K562 (cell line): Measurements from ENCODE around the gene DEDD2.

ENCODE experiments used
- ARID3A ChIP-seq: IDR thresholded peaks from 2 replicates; pipeline ENCODE4 v1.6.1; 2012; ENCODE audit warnings: low read depth, low read length, improper control_type of control experiment, borderline replicate concordance
- ATF2 ChIP-seq: sonication (generic); formaldehyde crosslinking; IDR thresholded peaks from 2 replicates; pipeline ENCODE4 v1.8.1; 2022; ENCODE audit warnings: missing genetic modification reagents
- CTCF ChIP-seq, 3 experiments: IDR thresholded peaks in 2 of 3; conservative IDR thresholded peaks in 1 of 3; 2 replicates each; pipeline ENCODE4 v1.5.1; 2011 to 2012; ENCODE audit warnings: low read length in 3 of 3, mild to moderate bottlenecking in 3 of 3, control low read depth in 2 of 3, improper control_type of control experiment in 1 of 3, inconsistent platforms in 1 of 3, low read depth in 1 of 3, mixed read lengths in 1 of 3, moderate library complexity in 1 of 3; ENCODE audit not compliant: insufficient read depth in 2 of 3
- FOXM1 ChIP-seq, 2 experiments: fragments of 450-650 bp in 1 of 2; sonication (generic) in 1 of 2; formaldehyde crosslinking in 1 of 2; IDR thresholded peaks; 2 replicates each; pipeline versions ENCODE4 v1.6.1 to v1.9.0; 2017 to 2022; ENCODE audit warnings: low read depth in 2 of 2, mild to moderate bottlenecking in 2 of 2, missing genetic modification reagents in 1 of 2, moderate library complexity in 1 of 2
- HDAC6 ChIP-seq: IDR thresholded peaks from 2 replicates; pipeline ENCODE4 v1.6.1; 2012; ENCODE audit warnings: low read depth, mild to moderate bottlenecking, control low read depth, inconsistent platforms, low read length, moderate library complexity
- KDM4B ChIP-seq, 2 experiments: fragments of 450-650 bp in 1 of 2; sonication (generic) in 1 of 2; IDR thresholded peaks; 2 replicates each; pipeline ENCODE4 v1.6.1; 2016 to 2017; ENCODE audit warnings: borderline replicate concordance in 2 of 2, antibody characterized with exemption in 1 of 2, low read depth in 1 of 2, mild to moderate bottlenecking in 1 of 2
- LARP7 ChIP-seq: fragments of 450-650 bp; IDR thresholded peaks from 2 replicates; pipeline ENCODE4 v1.6.1; 2016
- MLX ChIP-seq, 2 experiments: fragments of 450-650 bp in 1 of 2; sonication (generic) in 1 of 2; formaldehyde crosslinking; conservative IDR thresholded peaks; 2 replicates each; pipeline versions ENCODE4 v1.4.0 to v1.8.1; 2020 to 2022; ENCODE audit warnings: mild to moderate bottlenecking in 1 of 2, missing genetic modification reagents in 1 of 2
- POLR2A ChIP-seq: fragments of 450-650 bp; conservative IDR thresholded peaks from 2 replicates; pipeline ENCODE4 v1.6.1; 2016
- TGIF2 ChIP-seq: sonication (generic); formaldehyde crosslinking; IDR thresholded peaks from 2 replicates; pipeline ENCODE4 v1.8.1; 2022; ENCODE audit warnings: mild to moderate bottlenecking, missing genetic modification reagents, moderate library complexity
- ZNF75A ChIP-seq: fragments of 450-650 bp; formaldehyde crosslinking; IDR thresholded peaks from 2 replicates; pipeline ENCODE4 v1.4.0; 2020; ENCODE audit warnings: mild to moderate bottlenecking

- no peak for TF ChIP-seq ARID3A
- TF ChIP-seq MLX (CRISPR knock-in tag; conservative IDR thresholded peaks at IDR 0.05), result no peak
- no peak for TF ChIP-seq TGIF2
- no peak for TF ChIP-seq ATF2 (CRISPR knock-in tag)
- no peak for TF ChIP-seq POLR2A
- no peak for TF ChIP-seq CTCF (IDR thresholded peaks at IDR 0.05 in 2 of 3, conservative IDR thresholded peaks at IDR 0.05 in 1 of 3; ENCODE audit: insufficient read depth in 2 of 3, low read depth in 1 of 3, low read length in 3 of 3)
- no peak for TF ChIP-seq KDM4B (IDR thresholded peaks at IDR 0.05; ENCODE audit: borderline replicate concordance in 2 of 2, low read depth in 1 of 2)
- TF ChIP-seq FOXM1 (IDR thresholded peaks at IDR 0.05; ENCODE audit: low read depth), result no peak
- no peak for TF ChIP-seq FOXM1 (CRISPR knock-in tag; IDR thresholded peaks at IDR 0.05; ENCODE audit: low read depth)
- TF ChIP-seq HDAC6, result no peak
- TF ChIP-seq ZNF75A (CRISPR knock-in tag), result no peak
- TF ChIP-seq LARP7, result no peak
These were observed 9.7 kb downstream of the DEDD2 start for GRCh38 chr19:42207767-42208271.
